ENCODE measurements around the gene HK1.
"Not testable (repeated sequence)": the region's sequence is repeated elsewhere in the genome, so short reads cannot be mapped to it uniquely, and the experiment has no call there.

Gene HK1

DNA sequence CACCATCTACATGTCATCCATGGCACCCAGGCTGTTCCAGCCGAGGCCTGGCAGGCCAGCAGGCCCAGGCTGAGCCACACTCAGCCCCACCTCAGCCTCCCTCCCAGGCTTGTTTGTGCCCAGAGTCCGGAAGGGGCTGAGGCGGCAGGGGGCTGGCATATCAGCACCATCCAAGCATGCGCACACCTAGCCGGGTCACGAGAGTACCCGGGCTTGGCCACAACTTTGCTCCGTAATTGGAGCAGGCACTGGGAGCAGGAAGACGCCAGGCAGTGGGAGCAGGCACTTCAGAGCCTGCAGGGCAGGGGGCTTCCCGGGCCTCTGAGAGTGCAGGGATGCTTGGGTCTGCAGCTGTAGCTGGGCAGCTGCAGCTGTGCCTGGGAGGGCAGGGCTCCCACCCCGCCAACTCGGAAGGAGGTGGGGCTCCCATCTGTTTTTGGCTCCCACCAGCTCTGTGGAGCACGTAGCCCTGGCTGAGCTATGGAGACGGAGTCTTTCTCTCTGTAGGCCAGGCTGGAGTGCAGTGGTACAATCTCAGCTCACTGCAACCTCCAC is 157.7 kb downstream of the HK1 start:
- no peaks in the 10 kb centered on the region for H3K36me3 Mint-ChIP-seq (ENCODE audit: insufficient read depth)
- no peak for ATAC-seq (replicated peaks)
- H3K9me3 Mint-ChIP-seq, result no peaks in the 10 kb centered on the region

DNA sequence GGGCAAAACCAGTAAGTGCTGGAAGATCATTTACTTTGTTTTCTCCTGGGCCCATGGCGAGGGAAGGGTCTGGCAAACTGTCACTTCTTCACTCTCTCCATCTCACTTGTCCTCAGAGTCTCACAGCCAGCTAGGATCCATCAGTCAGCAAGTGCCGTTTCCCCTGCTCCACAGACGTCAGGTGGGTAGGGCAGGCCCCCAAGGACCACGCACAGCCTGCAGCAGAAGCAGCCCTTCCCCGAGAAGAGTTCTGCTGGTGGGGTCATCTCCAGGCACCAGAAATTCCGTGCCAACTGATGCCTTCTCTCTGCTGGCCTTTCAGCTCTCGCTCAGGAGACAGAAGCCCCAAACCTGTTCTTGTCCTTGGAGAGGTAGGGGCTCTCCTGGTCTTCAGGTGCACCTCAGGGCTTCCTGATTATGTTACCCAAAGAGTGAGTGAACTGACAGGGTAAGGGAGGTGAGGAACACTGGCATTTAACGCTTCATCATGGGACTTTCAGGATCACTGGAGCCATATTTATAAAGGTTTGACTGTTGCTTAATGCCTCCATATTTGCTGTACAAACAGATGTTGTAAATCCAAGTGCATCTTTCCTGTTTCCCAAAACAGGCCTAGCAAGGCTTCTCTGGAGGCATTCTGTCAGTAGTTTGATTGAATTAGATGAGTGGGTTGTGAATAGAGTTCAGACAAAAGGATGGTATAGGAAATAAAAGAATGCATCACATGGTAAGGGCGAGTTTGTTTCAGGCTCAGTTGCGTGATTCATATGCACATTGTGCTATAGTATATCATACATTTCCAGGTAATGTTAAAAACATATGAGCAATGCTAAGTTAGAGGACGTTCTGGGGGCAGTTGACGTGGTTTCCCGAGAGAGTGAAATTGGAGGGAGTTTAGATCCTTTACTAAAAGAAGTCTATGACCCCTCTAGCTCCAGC is 159.3 kb downstream of the HK1 start:
- H3K4me3 Mint-ChIP-seq, result no peak overlapping the region
- DNase-seq (no peak), ATAC-seq (replicated peaks) (no peak)
- no peaks in the 10 kb centered on the region for H3K4me1 Mint-ChIP-seq (ENCODE audit: low read depth in 2 of 2)
- H3K9me3 Mint-ChIP-seq, result no peaks in the 10 kb centered on the region
- H3K27me3 Mint-ChIP-seq, result peaks cover 49 to 54% of the 10 kb centered on the region in 2 donors
- no peaks in the 10 kb centered on the region for H3K36me3 Mint-ChIP-seq (ENCODE audit: insufficient read depth)
- H3K27ac Mint-ChIP-seq, result no peak overlapping the region

More for the DNA sequence above, 157.7 kb downstream of the HK1 start:
- Mint-ChIP-seq H3K27me3 (peaks cover 40 to 44% of the 10 kb centered on the region in 2 donors), H3K4me1 (ENCODE audit: low read depth in 2 of 2) (no peaks in the 10 kb centered on the region), H3K27ac (no peak overlapping the region), H3K4me3 (no peak overlapping the region)
- no peak for DNase-seq

DNA sequence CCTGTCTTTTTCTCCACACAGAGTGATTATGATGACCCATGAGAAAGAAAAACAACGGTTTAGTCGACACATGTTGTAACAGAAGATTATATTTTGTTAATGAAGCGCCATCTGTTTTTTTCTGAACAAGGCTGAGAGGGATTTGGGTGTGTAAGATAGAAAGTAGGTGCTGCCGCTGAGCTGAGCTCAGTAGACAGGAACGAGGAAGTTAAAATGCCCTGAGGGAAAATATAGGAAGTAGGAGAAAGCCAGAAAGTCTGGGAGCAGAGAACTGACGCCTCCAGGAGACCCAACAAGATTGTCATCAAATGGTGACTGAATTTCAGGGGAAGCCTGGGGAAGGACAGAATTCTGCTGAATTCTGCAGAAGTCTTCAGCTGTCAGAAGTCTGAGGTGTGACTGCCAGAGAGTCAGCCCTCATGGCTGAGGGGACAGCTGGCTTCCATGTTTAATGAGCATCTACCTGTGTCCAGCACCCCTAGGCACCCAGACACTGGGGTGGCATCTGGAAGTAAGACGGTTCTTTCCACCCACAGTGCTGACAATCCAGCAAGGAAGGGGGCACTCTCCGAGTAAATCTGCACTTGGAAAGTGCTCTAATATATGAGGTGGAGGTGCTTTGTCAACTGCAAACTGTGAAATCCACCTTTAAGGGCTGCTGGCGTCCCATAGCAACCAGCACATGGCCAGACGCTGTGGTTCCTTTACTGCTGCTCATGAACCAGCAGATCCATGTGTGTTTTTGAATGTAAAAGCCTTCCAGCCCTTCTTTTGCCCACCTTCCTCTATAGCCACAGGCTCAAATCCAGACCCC is 160.4 kb downstream of the HK1 start:
- no peaks in the 10 kb centered on the region for H3K9me3 Mint-ChIP-seq

DNA sequence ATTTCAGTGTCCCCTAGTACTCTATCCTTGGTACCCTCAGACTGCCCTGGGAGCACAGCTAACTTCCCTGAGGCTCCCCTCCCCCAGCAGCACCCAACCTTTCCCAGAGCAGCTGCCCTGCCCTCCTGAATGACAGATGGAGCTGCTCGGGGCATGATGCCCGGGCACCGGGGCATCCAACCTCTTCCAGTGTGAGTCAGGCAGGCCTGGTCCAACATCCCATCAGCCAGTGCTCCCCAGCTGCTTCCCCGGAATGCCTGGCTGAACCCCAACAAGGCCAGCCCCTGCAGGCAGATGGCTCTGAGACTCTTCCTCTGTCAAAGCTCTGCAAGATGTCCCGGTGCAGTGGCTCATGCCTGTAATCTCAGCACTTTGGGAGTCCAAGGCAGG is 161.0 kb downstream of the HK1 start:
- DNase-seq, result no peak
- ATAC-seq (replicated peaks), result no peak
- Mint-ChIP-seq H3K4me3 (no peak overlapping the region), H3K27me3 (peaks cover 48 to 52% of the 10 kb centered on the region in 2 donors), H3K36me3 (ENCODE audit: insufficient read depth) (no peaks in the 10 kb centered on the region), H3K9me3 (no peaks in the 10 kb centered on the region), H3K4me1 (ENCODE audit: low read depth in 2 of 2) (no peaks in the 10 kb centered on the region), H3K27ac (no peak overlapping the region)

More for the DNA sequence above, 160.4 kb downstream of the HK1 start:
- H3K27ac Mint-ChIP-seq, result no peak overlapping the region
- no peaks in the 10 kb centered on the region for H3K4me1 Mint-ChIP-seq (ENCODE audit: low read depth in 2 of 2)
- no peak overlapping the region for H3K4me3 Mint-ChIP-seq
- DNase-seq (no peak), ATAC-seq (replicated peaks) (no peak)
- no peaks in the 10 kb centered on the region for H3K36me3 Mint-ChIP-seq (ENCODE audit: insufficient read depth)
- H3K27me3 Mint-ChIP-seq, result peaks cover 54% of the 10 kb centered on the region in 2 donors

DNA sequence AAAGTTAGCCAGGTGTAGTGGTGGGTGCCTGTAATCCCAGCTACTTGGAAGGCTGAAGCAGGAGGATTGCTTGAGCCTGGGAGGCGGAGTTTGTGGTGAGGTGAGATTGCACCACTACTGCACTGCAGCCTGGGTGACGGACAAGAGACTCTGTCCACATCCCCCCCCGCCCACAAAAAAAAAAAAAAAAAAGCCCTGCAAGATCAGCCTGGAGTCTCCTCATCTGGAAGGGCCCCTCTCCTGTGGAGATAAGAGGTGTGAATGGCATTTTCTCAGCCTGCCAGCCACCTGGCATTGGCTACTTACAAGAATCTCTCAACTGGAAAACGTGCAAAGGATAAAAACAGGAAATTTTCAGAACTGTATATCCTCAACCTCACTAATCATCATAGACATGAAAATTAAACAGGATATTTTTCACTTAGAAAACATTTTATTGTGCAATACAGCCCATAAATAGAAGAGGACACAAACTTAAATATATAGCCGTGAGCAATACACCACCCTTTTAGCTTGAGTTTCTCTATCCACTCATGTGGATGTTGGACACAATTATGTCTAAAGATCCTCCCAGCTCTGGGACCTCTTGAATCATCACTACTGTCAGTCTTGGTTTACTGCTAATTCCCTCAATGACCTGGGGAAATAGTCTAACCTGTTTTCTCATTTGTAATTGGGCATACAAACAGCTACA is 161.7 kb downstream of the HK1 start:
- DNase-seq (no peak), ATAC-seq (replicated peaks) (no peak)
- no peaks in the 10 kb centered on the region for H3K36me3 Mint-ChIP-seq (ENCODE audit: insufficient read depth)
- H3K4me1 Mint-ChIP-seq (ENCODE audit: low read depth in 2 of 2), result no peaks in the 10 kb centered on the region
- no peak overlapping the region for H3K27ac Mint-ChIP-seq
- H3K9me3 Mint-ChIP-seq, result no peaks in the 10 kb centered on the region
- peaks cover 42 to 45% of the 10 kb centered on the region in 2 donors for H3K27me3 Mint-ChIP-seq
- no peak overlapping the region for H3K4me3 Mint-ChIP-seq

DNA sequence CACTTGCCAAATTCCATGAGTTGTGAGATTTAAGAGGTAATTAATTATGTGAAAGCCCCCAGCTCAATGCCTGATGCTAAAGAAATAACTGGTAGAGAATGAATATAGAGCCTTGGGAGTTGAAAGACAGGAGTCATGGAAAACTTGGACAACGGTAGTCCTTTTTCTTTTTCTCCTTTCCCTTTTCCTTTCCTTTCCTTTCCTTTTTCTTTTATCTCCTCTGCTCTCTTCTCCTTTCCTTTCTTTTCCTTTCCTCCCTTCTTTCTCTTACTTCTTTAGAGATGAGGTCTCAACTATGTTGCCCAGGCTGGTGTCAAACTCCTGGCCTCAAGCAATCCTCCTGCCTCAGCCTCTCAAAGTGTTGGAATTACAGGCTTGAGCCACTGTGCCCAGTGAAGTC is 165.1 kb downstream of the HK1 start:
- no peak for ATAC-seq (replicated peaks)
- H3K4me1 Mint-ChIP-seq (ENCODE audit: low read depth in 2 of 2), result no peaks in the 10 kb centered on the region
- peaks cover 24 to 37% of the 10 kb centered on the region in 2 donors for H3K27me3 Mint-ChIP-seq
- no peak overlapping the region for H3K27ac Mint-ChIP-seq
- no peaks in the 10 kb centered on the region for H3K9me3 Mint-ChIP-seq
- no peak for DNase-seq
- H3K36me3 Mint-ChIP-seq (ENCODE audit: insufficient read depth), result peaks cover under 1% of the 10 kb centered on the region
- no peak overlapping the region for H3K4me3 Mint-ChIP-seq

DNA sequence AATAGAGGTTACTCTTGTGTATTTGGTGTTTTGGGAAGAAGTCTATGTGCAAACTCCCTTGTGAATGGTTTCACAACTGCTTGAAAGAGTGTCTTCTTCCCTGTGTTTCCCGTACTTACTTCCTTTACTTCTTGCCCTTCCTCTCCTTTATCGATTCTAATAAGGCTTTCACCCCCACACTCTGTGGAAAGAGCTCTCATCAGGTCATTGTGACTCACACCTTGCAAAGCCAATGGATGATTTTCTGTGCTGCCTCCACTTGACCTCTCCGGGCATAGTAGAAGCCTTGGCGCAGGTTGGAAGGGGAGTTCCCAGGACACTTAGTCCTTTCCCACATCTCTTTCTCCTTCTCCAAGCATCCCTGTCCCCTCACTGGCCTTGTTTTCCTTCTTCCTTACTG is 166.7 kb downstream of the HK1 start:
- H3K4me1 Mint-ChIP-seq (ENCODE audit: low read depth in 2 of 2), result peaks cover 0 to 4% of the 10 kb centered on the region in 2 donors
- H3K27me3 Mint-ChIP-seq, result peaks cover 10 to 28% of the 10 kb centered on the region in 2 donors
- DNase-seq, result no peak
- peaks cover 8% of the 10 kb centered on the region for H3K36me3 Mint-ChIP-seq (ENCODE audit: insufficient read depth)
- ATAC-seq (replicated peaks), result no peak
- H3K4me3 Mint-ChIP-seq, result no peak overlapping the region
- no peaks in the 10 kb centered on the region for H3K9me3 Mint-ChIP-seq
- no peak overlapping the region for H3K27ac Mint-ChIP-seq

DNA sequence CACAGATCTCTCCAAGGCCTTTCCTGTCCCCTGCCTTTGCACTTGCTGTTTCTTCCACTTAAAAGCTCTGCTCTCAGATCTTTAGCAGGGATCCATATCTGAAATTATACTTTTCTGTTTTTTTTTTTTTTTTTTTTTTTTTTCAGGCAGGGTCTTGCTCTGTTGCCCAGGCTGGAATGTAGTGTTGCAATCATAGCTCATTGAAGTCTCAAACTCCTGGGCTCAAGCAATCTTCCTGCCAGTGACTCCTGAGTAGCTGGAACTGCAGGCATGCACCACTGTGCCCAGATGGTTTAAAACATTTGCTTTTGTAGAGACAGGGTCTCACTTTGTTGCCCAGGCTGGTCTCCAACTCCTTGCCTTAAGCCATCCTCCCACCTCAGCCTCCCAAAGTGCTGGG is 167.9 kb downstream of the HK1 start:
- DNase-seq (no peak), ATAC-seq (replicated peaks) (no peak)
- Mint-ChIP-seq H3K27me3 (peaks cover 10 to 27% of the 10 kb centered on the region in 2 donors), H3K36me3 (ENCODE audit: insufficient read depth) (peaks cover 9% of the 10 kb centered on the region), H3K27ac (peak overlapping the region in 1 of 2 donors; percentile 13), H3K4me1 (ENCODE audit: low read depth in 2 of 2) (peaks cover 4 to 7% of the 10 kb centered on the region in 2 donors), H3K9me3 (no peaks in the 10 kb centered on the region), H3K4me3 (no peak overlapping the region)

DNA sequence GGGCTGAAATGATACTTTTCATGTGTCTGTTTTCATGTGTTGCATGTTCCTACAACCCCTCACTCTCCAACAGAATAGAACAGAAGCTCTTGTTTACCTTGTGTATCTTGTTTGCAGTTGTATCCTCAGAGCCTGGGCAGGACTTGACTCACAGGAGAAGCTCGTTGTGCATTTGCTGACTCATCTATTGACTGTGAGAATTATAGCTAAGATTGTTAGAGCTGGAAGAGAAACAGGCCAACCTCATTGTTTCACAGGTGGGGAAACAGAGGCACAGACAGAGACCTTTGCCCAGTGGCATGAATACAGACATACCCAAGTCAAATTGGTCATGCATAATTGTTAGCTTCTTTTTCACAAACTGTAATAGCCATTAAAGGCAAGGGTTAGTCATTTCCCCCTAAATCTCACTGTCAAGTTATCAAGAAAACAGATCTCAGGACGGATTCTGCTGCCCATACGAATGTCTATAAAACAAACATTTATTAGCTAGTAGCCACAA is 168.4 kb downstream of the HK1 start:
- Mint-ChIP-seq H3K27me3 (peaks cover 5 to 22% of the 10 kb centered on the region in 2 donors), H3K27ac (no peak overlapping the region), H3K36me3 (ENCODE audit: insufficient read depth) (peaks cover 9% of the 10 kb centered on the region), H3K4me3 (no peak overlapping the region), H3K9me3 (no peaks in the 10 kb centered on the region), H3K4me1 (ENCODE audit: low read depth in 2 of 2) (peaks cover 7 to 10% of the 10 kb centered on the region in 2 donors)
- ATAC-seq (replicated peaks), result no peak
- no peak for DNase-seq

DNA sequence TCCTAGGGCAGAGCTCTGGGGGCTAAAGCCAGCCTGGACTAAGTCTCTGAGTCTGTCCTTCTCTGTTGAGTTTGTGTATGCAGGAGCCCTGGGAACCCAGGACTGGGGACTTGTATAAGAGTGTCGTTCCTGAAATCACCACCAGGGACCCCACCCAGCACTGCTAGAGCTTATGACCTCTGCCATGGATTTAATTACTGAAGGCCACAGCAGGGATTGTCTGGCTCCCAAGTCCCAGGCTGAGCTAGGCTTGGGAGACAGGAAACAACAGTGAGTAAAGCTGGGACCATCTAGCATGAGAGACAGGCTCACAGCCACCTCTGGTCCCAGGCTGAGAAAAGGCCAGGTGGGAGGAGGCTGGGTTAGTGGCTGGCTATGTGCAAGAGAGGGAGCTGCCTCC is 171.5 kb downstream of the HK1 start:
- H3K27ac Mint-ChIP-seq, result peak overlapping the region in 1 of 2 donors; percentile 88
- peak; percentile 39 to 51 (median 48) for DNase-seq

DNA sequence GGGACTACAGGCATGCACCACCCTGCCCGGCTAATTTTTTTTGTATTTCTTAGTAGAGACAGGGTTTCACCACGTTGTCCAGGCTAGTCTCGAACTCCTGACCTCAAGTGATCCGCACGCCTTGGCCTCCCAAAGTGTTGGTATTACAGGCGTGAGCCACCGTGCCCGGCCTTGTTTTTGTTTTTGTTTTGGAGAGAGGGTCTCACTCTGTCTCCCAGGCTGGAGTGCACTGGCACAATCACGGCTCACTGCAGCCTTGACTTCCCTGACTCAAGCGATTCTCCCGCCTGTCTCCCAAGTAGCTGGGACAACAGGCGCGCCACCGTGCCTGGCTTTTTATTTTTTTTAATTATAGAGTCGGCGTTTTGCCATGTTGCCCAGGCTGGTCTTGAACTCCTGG is 172.1 kb downstream of the HK1 start:
- ATAC-seq (replicated peaks); H3K27ac Mint-ChIP-seq; H3K36me3 Mint-ChIP-seq (ENCODE audit: insufficient read depth); DNase-seq; H3K9me3 Mint-ChIP-seq: not testable (repeated sequence)
- peak overlapping the region; percentile 85 to 89 for H3K4me3 Mint-ChIP-seq
- H3K4me1 Mint-ChIP-seq (ENCODE audit: low read depth in 2 of 2), result peaks cover 12 to 23% of the 10 kb centered on the region in 2 donors
- H3K27me3 Mint-ChIP-seq, result peaks cover 0 to 16% of the 10 kb centered on the region in 2 donors

More for the DNA sequence above, 171.5 kb downstream of the HK1 start:
- H3K27me3 Mint-ChIP-seq, result peaks cover 0 to 19% of the 10 kb centered on the region in 2 donors
- H3K36me3 Mint-ChIP-seq (ENCODE audit: insufficient read depth), result peaks cover 9% of the 10 kb centered on the region
- peaks cover 12 to 23% of the 10 kb centered on the region in 2 donors for H3K4me1 Mint-ChIP-seq (ENCODE audit: low read depth in 2 of 2)
- peak overlapping the region in 1 of 2 donors; percentile 2 for H3K4me3 Mint-ChIP-seq
- H3K9me3 Mint-ChIP-seq, result no peaks in the 10 kb centered on the region
- peak; percentile 58 for ATAC-seq (replicated peaks)

DNA sequence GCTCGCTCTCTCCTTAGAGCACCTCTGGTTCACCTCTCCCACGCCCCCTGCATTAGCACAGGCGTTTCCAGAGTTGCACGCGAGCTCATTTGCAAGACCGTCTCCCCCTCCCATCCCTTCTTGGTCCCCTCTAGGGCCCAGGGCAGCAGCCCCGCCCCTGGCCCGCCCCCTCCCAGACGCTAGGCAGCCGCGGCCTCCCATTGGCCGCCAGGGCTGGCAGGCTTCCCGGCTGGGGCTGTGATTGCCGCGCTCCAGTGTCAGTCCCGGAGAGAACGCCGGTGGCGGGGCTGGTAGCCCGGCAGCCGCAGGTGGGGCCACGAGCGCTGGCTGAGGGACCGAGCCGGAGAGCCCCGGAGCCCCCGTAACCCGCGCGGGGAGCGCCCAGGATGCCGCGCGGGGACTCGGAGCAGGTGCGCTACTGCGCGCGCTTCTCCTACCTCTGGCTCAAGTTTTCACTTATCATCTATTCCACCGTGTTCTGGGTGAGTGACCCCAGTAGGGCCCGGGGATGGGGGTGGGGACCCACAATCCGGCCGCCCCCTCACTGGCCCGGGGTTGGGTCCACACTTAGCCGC is 173.0 kb downstream of the HK1 start, which contains the start of gene TSPAN15:
TSS of gene TSPAN15 (plus strand) at position 257 of the 575 bp plus-strand sequence. CDS start at position 387, 130 bp downstream.
- H3K36me3 Mint-ChIP-seq (ENCODE audit: insufficient read depth), result peaks cover 13% of the 10 kb centered on the region
- peak; percentile 88 for ATAC-seq (replicated peaks)
- H3K4me1 Mint-ChIP-seq (ENCODE audit: low read depth in 2 of 2), result peaks cover 12 to 23% of the 10 kb centered on the region in 2 donors
- no peaks in the 10 kb centered on the region for H3K9me3 Mint-ChIP-seq
- DNase-seq, result peak; percentile 44 to 75 (median 72)
- H3K4me3 Mint-ChIP-seq, result peak within 1 kb of the TSS; percentile 85 to 89
- H3K27me3 Mint-ChIP-seq, result peaks cover 0 to 17% of the 10 kb centered on the region in 2 donors
- peak within 1 kb of the TSS in 1 of 2 donors; percentile 81 for H3K27ac Mint-ChIP-seq

All from effector memory CD8-positive, alpha-beta T cell (primary cell).